AG08396 (cell line): ENCODE measurements around the gene TRDMT1.

ENCODE experiments used
- DNase-seq: peaks from one replicate; pipeline ENCODE4 v3.0.0; 2012; ENCODE audit warnings: low spot score, mixed read lengths

The TRDMT1 gene

DNA sequence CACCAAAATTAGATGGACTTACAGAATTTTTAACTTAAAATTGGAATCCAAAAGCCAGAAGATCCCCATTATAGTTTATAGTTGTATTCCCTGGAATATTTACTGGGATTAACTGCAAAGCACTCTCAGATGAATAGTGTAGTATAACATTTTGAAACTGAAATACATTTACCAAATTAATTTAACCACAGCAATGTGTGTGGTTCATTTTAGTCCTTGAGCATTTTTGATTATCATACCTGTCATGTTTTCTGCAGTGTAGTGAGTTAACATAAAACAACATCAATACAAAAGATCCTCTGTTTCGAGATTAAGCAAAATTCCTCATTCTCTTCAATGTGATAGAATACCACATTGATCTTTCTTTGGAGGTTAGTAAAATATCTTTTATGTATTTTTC lies 30.3 kb upstream of the TRDMT1 start:
- DNase-seq = no peak

DNA sequence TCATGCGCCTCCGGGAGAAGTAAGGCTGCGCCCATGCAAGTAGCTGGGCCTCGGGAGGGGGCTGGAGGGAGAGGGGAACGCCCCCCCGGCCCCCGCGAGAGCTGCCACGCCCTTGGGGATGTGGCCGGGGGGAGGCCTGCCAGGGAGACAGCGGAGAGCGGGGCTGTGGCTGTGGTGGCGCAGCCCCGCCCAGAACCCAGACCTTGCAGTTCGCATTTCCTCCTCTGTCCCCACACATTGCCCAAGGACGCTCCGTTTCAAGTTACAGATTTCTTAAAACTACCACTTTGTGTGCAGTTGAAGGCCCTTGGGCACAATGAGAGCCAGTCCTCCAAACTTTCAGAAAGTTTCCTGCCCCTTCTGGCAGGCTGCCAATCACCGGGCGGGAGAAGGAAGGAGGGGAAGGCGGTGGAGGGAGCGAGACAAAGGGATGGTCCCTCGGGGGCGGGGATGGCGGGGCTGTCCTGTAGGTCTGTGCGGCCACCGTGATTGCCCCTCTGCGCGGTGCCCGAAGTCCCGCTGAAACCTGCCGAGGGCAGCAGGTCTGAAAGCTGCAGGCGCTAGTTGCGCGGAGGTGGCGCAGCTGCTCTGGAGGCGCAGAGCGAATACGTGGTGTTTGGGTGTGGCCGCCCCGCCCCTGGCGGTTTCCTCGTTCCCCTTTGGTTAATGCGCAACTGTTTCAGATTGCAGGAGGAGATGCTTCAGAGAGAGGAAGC lies 28.7 kb upstream of the TRDMT1 start:
- peak; percentile 62 for DNase-seq

DNA sequence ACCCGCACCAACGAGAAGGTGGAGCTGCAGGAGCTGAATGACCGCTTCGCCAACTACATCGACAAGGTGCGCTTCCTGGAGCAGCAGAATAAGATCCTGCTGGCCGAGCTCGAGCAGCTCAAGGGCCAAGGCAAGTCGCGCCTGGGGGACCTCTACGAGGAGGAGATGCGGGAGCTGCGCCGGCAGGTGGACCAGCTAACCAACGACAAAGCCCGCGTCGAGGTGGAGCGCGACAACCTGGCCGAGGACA lies 28.2 kb upstream of the TRDMT1 start:
- DNase-seq = no peak

DNA sequence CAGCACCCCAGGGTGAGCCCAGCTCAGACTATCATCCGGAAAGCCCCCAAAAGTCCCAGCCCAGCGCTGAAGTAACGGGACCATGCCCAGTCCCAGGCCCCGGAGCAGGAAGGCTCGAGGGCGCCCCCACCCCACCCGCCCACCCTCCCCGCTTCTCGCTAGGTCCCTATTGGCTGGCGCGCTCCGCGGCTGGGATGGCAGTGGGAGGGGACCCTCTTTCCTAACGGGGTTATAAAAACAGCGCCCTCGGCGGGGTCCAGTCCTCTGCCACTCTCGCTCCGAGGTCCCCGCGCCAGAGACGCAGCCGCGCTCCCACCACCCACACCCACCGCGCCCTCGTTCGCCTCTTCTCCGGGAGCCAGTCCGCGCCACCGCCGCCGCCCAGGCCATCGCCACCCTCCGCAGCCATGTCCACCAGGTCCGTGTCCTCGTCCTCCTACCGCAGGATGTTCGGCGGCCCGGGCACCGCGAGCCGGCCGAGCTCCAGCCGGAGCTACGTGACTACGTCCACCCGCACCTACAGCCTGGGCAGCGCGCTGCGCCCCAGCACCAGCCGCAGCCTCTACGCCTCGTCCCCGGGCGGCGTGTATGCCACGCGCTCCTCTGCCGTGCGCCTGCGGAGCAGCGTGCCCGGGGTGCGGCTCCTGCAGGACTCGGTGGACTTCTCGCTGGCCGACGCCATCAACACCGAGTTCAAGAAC lies 27.7 kb upstream of the TRDMT1 start:
- DNase-seq = peak; percentile 92

DNA sequence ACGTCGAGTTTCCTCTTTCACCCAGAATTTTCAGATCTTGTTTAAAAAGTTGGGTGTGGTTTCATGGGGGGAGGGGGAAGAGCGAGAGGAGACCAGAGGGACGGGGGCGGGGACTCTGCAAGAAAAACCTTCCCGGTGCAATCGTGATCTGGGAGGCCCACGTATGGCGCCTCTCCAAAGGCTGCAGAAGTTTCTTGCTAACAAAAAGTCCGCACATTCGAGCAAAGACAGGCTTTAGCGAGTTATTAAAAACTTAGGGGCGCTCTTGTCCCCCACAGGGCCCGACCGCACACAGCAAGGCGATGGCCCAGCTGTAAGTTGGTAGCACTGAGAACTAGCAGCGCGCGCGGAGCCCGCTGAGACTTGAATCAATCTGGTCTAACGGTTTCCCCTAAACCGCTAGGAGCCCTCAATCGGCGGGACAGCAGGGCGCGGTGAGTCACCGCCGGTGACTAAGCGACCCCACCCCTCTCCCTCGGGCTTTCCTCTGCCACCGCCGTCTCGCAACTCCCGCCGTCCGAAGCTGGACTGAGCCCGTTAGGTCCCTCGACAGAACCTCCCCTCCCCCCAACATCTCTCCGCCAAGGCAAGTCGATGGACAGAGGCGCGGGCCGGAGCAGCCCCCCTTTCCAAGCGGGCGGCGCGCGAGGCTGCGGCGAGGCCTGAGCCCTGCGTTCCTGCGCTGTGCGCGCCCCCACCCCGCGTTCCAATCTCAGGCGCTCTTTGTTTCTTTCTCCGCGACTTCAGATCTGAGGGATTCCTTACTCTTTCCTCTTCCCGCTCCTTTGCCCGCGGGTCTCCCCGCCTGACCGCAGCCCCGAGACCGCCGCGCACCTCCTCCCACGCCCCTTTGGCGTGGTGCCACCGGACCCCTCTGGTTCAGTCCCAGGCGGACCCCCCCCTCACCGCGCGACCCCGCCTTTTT lies 26.9 kb upstream of the TRDMT1 start, which contains the start of gene VIM:
TSS of gene VIM (plus strand) at position 151 of the 925 bp plus-strand sequence. CDS start 1,182 bp downstream, outside the sequence.
- DNase-seq = peak; percentile 88

DNA sequence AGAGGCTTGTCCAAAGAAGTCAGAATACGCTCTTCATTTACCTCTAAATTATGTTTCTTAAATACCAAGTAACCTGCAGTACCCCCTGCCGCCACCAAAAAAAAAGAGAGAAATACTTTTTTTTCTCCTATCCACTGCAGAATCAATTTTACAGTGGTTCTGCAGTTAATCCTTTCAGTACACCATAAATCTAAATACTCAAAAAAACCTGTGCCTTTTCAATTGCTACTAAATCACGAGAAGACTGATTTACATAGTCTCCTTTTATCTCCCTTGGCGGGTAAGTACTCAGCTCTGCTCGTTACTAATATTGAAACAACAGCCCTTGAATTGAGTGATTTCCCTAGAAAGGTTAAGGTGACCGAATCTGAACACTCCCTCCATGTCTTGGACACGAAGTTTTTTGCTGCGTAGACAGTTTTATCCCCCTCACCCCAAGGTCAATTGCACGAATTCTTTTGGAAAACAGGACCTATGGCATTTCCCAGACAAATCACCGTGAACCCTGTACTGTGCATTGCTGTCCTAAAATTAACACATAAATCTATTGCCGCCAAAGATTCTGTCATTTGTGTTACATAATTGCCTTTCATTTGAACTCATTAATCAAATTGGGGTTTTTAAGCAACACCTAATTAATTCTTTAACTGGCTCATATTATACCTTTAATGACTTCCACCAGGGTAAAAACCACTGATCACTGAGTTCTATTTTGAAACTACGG lies 26.1 kb upstream of the TRDMT1 start:
- no peak for DNase-seq

DNA sequence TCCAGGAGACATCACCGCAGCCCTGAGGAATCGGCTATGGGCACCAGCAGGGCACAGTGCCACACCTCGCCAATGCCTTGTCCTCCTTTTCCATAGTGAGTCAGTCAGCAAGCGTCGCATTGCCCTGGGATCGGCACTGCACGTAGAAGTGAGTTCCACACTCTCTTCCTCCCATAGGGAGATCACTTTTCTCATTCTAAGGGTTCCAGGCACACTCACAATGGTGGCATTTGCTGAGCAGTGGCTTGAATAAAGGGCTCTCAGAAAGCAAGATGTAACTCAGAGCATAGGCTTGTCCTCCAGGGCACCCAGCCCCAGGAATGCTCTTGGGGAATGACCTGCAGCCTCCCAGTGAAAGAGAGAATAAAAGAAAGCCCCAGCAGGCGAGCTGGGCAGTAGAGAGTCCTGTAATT lies 25.4 kb upstream of the TRDMT1 start:
- no peak for DNase-seq

DNA sequence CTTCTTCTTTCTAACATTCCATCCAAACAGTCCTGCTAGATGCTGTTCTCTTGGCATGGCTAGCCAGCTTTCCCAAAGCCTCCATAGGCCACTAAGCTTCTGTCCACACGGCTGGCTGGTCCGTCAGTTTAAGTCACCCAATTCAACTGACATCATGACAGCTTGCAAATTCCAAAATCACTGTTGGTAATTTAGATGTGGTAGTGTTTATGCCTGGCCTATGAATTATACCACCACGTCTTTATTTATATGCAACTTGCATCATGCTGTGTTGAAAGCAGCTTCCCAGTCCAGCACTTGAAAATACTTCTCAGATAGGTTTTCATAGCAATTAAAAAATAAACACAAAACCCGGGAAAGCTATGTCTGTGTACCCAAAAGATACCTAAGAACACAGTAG lies 24.3 kb upstream of the TRDMT1 start:
- no peak for DNase-seq

DNA sequence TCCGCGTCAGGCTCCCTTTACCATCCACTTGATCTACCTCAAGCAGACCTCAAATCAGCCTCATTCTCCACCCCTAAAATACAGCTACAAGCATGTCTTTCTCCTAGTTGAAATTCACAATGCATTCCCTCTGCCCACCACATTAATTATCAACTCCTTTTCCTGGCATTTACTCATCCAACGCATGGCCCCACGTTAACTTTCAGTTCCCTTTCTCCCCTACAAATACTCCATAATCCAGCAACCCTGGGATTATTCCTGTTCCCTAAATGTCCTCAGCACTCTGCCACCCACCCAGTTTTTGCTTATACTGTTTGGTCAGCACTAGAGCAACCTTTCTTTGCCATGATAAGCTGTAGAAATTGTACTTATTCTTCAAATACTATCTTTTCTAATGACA lies 20.9 kb upstream of the TRDMT1 start:
- DNase-seq = no peak

DNA sequence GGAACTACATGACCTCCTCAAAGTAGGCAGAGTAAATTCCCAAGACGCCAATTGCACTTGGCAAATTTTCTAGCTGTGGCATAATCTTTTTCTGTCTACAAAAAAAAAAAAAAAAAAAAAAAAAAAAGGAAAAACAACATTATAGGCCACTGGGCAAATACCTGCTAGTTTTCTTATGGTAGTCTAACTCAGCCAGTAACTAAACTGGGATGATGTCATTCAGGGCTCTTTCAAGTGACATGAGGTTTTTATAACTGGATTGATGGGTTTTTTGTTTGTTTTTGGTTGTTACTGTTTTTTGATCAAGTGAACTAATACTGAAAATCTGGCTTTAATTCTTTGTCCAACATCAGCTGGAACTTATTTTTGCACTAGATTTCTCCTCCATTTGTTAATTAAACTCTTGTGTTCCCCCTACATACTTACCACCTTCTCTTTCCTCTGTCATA lies 19.2 kb upstream of the TRDMT1 start:
- no peak for DNase-seq

DNA sequence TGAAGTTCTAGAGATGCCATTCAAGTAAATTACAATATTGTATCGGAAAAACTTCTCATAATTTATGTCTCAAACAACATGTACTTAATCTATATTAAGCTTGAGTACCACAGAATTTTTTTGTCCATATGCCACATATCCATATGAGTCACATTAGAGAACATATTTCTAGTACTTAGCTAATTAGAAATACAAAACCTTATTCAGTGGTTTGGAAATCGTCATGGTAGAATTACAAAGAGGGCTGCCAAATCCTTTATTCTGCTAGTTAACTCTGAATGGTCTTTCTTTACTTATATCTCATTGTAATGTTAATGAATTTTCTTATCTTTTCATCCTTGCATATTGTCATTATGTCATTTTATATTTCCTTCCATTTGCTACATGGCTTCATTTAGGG lies 17.6 kb upstream of the TRDMT1 start:
- DNase-seq = no peak

DNA sequence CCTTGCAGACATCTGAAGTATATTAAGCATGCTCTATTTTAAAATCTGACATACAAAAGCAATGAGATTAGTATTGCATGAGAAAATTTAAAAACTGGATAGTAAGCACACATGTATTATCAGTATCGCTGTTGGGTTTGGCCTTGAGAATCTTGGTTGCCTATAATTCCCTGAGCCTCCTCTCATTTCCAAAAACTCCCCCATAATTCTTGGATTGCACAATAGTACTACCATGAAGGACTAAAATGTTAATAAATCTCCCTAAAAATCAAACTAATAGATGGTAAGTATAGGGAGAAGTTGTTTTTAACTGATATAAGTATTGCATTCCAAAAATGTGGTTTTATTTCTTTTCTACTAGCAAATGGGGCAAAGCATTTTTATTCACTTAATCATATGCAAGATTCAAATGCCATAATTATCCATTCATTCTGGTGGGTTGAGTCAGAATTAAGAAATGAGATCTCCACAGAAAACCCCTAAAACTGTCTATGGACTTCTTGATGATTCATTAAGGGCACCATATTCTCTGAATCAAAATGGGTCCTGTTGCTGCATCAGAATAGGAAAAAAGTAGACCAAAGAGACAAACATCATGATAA lies 16.3 kb upstream of the TRDMT1 start:
- peak; percentile 35 for DNase-seq

DNA sequence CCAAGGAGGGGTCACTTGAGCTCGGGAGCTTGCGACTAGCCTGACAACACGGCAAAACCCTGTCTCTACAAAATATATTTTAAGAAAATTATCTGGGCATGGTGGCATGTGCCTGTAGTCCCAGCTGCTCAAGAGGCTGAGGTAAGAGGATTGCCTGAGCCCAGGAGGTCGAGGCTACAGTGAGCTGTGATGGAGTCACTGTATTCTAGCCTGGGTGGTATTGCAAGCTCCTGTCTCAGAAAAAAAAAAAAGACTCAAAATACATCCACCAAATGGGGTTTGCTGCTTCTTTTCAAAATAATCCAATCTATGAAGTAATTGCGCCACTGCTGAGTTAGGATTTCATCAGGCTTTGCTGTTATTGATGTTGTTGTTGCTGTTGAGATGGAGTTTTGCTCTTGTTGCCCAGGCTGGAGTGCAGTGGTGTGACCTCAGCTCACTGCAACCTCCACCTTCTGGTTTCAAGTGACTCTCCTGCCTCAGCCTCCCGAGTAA lies 15.5 kb upstream of the TRDMT1 start:
- no peak for DNase-seq

DNA sequence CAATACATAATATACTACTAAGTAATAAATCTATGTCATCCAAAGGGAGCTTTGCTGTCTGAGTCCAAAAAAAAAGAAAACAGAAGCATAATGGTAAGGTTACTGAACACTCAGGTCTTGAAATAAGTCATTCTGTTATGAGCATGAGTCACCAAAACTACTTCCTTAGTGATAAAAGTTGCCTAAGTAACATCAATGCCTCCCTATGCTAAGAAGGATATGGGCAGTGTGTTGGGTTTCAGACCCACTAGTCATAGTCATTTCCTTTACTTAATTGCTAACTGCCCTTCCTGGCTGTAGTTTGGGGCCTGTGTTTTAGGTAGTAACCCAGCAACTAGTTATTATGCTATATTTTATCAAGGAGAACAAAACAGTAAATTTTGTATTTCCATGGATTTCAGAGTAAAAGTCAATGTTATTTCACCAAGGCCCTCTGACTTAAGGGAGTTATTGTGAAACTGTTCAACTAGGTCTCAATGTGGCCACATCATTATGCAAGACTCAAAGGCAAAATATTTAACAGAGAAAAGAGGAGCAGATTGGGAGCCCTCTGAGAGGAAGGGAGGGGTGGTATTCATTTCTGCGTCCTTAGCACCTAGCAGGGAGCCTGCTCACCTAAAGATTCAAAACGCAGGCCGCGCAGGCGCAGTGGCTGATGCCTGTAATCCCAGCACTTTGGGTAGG lies 14.9 kb upstream of the TRDMT1 start:
- peak; percentile 52 for DNase-seq

DNA sequence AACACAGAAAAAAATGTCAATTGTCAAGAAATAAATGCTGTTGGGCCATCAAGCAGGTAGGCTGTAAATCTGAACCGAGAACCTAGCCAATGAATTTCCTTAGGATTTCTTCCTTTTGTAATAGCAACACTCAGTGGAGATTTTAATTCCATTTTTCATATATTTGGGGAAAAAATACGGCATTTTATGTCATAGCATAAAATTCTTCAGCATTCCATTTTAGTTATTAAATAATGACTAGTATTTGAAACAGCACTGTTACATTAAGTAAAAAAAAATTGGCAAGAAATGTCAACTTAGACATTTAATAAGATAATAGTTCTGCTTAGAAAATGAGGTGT lies 14.3 kb upstream of the TRDMT1 start:
- DNase-seq = no peak

DNA sequence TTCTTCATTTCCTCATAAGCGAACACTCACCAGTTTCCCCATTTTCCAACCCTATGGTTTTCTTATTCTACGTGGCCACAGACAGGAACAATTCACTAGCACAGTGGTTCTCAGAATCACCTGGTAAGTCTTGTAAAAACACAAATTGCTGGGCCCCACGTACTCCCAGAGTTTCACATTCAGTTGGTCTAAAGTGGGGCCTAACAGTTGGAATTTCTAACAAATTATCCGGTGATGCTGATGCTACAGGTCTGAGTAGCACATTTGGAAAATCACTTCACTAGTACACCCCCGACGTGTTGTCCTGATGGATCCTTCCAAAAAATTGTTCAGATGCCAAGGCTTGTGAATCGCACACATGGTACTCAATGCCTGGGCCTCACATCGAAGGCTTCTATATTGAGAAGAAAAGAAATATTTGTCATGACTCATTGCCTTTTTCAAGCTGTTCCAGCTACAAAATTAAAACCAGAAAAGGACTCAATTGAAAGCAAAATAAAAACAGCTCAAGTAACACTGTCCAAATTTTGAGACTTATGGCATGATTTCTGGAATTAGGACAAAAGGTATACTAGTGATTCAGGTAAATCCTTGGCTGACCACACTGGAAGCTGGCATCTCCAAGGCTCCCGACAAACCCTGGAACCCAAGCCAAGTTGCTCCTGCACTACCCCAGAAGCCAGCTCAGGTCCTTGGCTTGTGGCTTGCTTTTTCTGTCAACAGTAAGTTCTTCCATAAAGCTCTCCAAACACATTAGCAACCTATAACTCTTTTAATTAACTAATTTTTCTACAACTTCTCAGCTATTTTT lies 13.7 kb upstream of the TRDMT1 start:
- peak; percentile 38 for DNase-seq

DNA sequence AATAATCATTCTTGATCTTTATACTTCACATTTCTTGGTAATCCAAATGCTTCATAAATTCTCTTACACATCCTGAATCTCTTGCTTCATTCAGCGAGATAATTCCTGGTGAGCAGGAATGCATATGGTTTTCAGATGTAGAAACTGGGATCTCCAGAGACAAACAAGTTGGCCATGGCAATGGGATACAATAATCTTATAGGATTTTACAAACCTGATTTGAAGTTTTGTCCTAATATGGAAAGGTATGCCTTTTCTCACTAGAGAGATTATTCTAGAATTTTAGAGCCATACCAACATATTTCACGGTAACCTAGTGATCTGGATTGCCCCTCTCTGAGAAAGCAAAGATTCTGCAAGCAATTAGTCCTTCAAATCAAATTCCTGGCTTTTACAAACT lies 13.1 kb upstream of the TRDMT1 start:
- no peak for DNase-seq

DNA sequence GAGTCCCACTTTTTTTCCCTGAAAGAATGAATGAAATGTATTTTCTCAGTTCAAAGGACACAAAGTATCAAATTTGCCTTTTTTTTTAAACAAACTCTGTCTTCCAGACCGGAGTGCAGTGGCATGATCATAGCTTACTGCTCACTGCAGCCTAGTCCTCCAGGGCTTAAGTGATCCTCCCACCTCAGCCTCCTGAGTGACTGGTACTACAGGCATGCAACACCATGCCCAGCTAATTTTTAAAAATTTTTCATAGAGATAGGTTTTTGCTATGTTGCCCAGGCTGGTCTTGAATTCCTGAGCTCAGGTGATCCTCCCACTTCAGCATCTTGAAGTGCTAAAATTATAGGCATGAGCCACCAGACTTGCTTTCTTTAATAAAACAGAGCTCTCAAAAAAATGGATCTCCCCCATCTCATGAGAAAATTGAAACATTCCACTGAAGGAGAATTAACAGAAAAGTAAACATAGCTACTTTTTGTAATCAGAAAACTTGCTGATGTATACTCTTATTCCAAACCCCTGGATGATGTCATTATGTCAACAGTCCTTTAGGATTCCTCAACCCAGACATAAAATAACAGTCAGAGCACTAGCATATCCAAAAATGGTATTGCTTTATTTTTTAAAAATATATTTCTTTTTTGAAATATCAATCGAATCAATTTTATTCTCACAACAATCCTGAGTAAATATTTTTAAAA lies 12.3 kb upstream of the TRDMT1 start:
- no peak for DNase-seq

DNA sequence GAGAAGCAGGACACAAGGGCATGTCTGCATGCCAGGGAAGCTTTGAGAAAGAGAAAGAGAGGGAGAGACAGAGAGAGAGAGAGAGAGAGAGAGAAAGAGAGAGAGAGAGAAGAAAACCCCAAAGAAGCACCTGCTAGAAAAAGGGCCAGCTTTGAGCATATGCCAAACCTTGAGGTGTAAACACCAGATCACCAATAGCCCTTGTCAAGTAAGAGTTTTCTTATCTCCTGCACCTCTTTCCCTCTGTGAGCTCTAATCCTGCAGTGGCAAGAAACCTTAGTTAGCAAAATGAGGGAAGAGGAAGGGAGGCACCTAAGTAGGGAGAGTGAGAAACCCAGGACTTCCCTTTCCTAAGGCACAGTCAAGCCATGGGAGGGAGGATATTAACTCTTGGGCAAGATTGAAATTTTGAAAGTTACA lies 11.3 kb upstream of the TRDMT1 start:
- DNase-seq = no peak

DNA sequence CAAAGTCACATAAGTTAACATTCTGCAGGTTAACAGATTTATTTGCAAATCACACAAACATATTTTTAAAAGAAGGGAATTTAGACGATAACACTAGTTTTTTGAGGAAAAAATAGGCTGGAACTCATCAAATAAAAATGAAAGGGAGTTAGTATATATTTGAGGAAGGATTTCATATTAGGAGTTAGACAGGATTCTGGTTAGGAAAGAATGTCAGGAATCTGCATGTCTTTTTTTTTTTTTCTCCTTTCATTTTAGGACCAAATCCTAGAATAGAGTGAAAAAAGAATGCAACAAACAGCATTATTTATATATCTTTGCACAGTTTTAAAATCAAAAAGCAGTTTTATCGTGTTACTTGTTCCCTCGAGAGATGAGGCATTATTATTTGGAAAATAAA lies 8.9 kb upstream of the TRDMT1 start:
- DNase-seq = no peak
